Nephron progenitor cell (in vitro differentiated cells): ENCODE data around the gene DNMT1.
A peak's percentile ranks its signal among the peaks of the same experiment; 100 is the strongest.

Experiments
- DNase-seq: peaks from one replicate; pipeline ENCODE4 v3.0.0; 2021
- H3K27ac Mint-ChIP-seq: 2 replicates; pipeline ENCODE4 v1.8.0; 2021; ENCODE audit warnings: mild to moderate bottlenecking, moderate library complexity, mixed read lengths
- H3K27me3 Mint-ChIP-seq: 2 replicates; pipeline ENCODE4 v1.8.0; 2021; ENCODE audit warnings: mild to moderate bottlenecking, low read depth, mixed read lengths; ENCODE audit not compliant: poor library complexity
- H3K36me3 Mint-ChIP-seq: 2 replicates; pipeline ENCODE4 v1.8.0; 2021; ENCODE audit warnings: low read depth, mixed read lengths
- H3K4me1 Mint-ChIP-seq: 2 replicates; pipeline ENCODE4 v1.8.0; 2021; ENCODE audit warnings: mixed read lengths
- H3K4me3 Mint-ChIP-seq: 2 replicates; pipeline ENCODE4 v1.8.0; 2021; ENCODE audit warnings: mild to moderate bottlenecking, moderate library complexity, mixed read lengths
- H3K9me3 Mint-ChIP-seq: 2 replicates; pipeline ENCODE4 v1.8.0; 2021; ENCODE audit warnings: mild to moderate bottlenecking, moderate library complexity, mixed read lengths
- CTCF ChIP-seq: fragments of 200-600 bp; sonication (generic); IDR thresholded peaks from 2 replicates; pipeline ENCODE4 v1.5.0; 2021; ENCODE audit warnings: antibody characterized with exemption

Gene DNMT1

GRCh38 chr19:10228920-10229319 lies 34.2 kb upstream of the DNMT1 start:
- no peak overlapping the region for H3K27ac Mint-ChIP-seq
- peaks cover 5% of the 10 kb centered on the region for H3K36me3 Mint-ChIP-seq
- no peaks in the 10 kb centered on the region for H3K27me3 Mint-ChIP-seq
- peaks cover 37% of the 10 kb centered on the region for H3K4me1 Mint-ChIP-seq
- no peaks in the 10 kb centered on the region for H3K9me3 Mint-ChIP-seq
- TF ChIP-seq CTCF = peak; percentile 45
- DNase-seq = peak; percentile 36
- peak overlapping the region; percentile 65 for H3K4me3 Mint-ChIP-seq

- peaks cover 6% of the 10 kb centered on the region for H3K36me3 Mint-ChIP-seq
Measured at GRCh38 chr19:10228393-10228792, 33.6 kb upstream of the DNMT1 start.

GRCh38 chr19:10227026-10227971 lies 32.5 kb upstream of the DNMT1 start:
- Mint-ChIP-seq H3K4me1 (peaks cover 36% of the 10 kb centered on the region), H3K4me3 (no peak overlapping the region), H3K9me3 (no peaks in the 10 kb centered on the region), H3K27me3 (no peaks in the 10 kb centered on the region), H3K36me3 (peaks cover 9% of the 10 kb centered on the region), H3K27ac (no peak overlapping the region)
- no peak for TF ChIP-seq CTCF
- DNase-seq = peak; percentile 41

More at GRCh38 chr19:10228393-10228792, 33.6 kb upstream of the DNMT1 start:
- Mint-ChIP-seq H3K4me1 (peaks cover 37% of the 10 kb centered on the region), H3K27me3 (no peaks in the 10 kb centered on the region), H3K27ac (no peak overlapping the region), H3K4me3 (peak overlapping the region; percentile 32), H3K9me3 (no peaks in the 10 kb centered on the region)
- no peak for DNase-seq
- TF ChIP-seq CTCF = no peak

GRCh38 chr19:10226376-10227025 lies 31.7 kb upstream of the DNMT1 start:
- Mint-ChIP-seq H3K4me1 (peaks cover 34% of the 10 kb centered on the region), H3K36me3 (peaks cover 12% of the 10 kb centered on the region), H3K27me3 (no peaks in the 10 kb centered on the region), H3K9me3 (no peaks in the 10 kb centered on the region), H3K4me3 (peak overlapping the region; percentile 44), H3K27ac (peak overlapping the region; percentile 74)
- peak; percentile 38 for DNase-seq
- TF ChIP-seq CTCF = no peak

GRCh38 chr19:10226021-10226375 lies 31.2 kb upstream of the DNMT1 start:
- H3K27ac Mint-ChIP-seq = peak overlapping the region; percentile 74
- H3K4me3 Mint-ChIP-seq = no peak overlapping the region

More at GRCh38 chr19:10226021-10226375, 31.2 kb upstream of the DNMT1 start:
- TF ChIP-seq CTCF = no peak
- H3K9me3 Mint-ChIP-seq = no peaks in the 10 kb centered on the region
- H3K36me3 Mint-ChIP-seq = peaks cover 12% of the 10 kb centered on the region
- peaks cover 37% of the 10 kb centered on the region for H3K4me1 Mint-ChIP-seq
- no peaks in the 10 kb centered on the region for H3K27me3 Mint-ChIP-seq
- no peak for DNase-seq
